H9 (cell line): Measurements from ENCODE around the gene RALGPS2. TPM values are rescaled to one million over a fixed set of nuclear protein-coding genes. Genes with fewer than 3 reads are reported as not detected.

ENCODE experiments used
- DNase-seq: peaks from one replicate; pipeline ENCODE4 v3.0.0-alpha.2; 2017
- H2AFZ ChIP-seq: one replicate; pipeline ENCODE4 v1.6.1; 2013; ENCODE audit warnings: mild to moderate bottlenecking, low read length, control low read depth, moderate library complexity
- H2AK5ac ChIP-seq: 2 replicates; pipeline ENCODE4 v1.6.1; 2013; ENCODE audit warnings: low read length, control low read depth, mixed read lengths; ENCODE audit not compliant: insufficient read length
- H2BK120ac ChIP-seq: one replicate; pipeline ENCODE4 v1.6.1; 2013; ENCODE audit warnings: low read depth, mild to moderate bottlenecking, low read length, control low read depth, inconsistent platforms; ENCODE audit not compliant: poor library complexity, severe bottlenecking
- H2BK12ac ChIP-seq: 2 replicates; pipeline ENCODE4 v1.6.1; 2013; ENCODE audit warnings: low read length, control low read depth, mixed read lengths, low read depth; ENCODE audit not compliant: insufficient read length
- H2BK15ac ChIP-seq: 2 replicates; pipeline ENCODE4 v1.6.1; 2013; ENCODE audit warnings: low read depth, low read length, control low read depth
- H2BK20ac ChIP-seq: one replicate; pipeline ENCODE4 v1.6.1; 2013; ENCODE audit warnings: low read depth, mild to moderate bottlenecking, low read length, control low read depth, inconsistent platforms; ENCODE audit not compliant: poor library complexity, severe bottlenecking
- H2BK5ac ChIP-seq: 2 replicates; pipeline ENCODE4 v1.6.1; 2013; ENCODE audit warnings: low read length, control low read depth, mixed read lengths; ENCODE audit not compliant: insufficient read length
- H3K14ac ChIP-seq: 2 replicates; pipeline ENCODE4 v1.6.1; 2013; ENCODE audit warnings: low read length, control low read depth; ENCODE audit not compliant: insufficient read depth
- H3K18ac ChIP-seq: 2 replicates; pipeline ENCODE4 v1.6.1; 2013; ENCODE audit warnings: low read depth, mild to moderate bottlenecking, mixed read lengths, low read length, control low read depth; ENCODE audit not compliant: insufficient read length
- H3K23ac ChIP-seq: 2 replicates; pipeline ENCODE4 v1.6.1; 2013; ENCODE audit warnings: low read length, control low read depth, mixed read lengths, low read depth; ENCODE audit not compliant: insufficient read length
- H3K23me2 ChIP-seq: 2 replicates; pipeline ENCODE4 v1.6.1; 2013; ENCODE audit warnings: low read depth, mild to moderate bottlenecking, mixed read lengths, low read length, control low read depth; ENCODE audit not compliant: insufficient read length, poor library complexity, severe bottlenecking
- H3K27ac ChIP-seq: 2 replicates; pipeline ENCODE4 v1.5.1; 2013; ENCODE audit warnings: low read length, control low read depth, mixed read lengths, low read depth; ENCODE audit not compliant: insufficient read length
- H3K27me3 ChIP-seq: 2 replicates; pipeline ENCODE4 v1.6.1; 2013; ENCODE audit warnings: low read length, control low read depth, inconsistent platforms; ENCODE audit not compliant: insufficient read depth
- H3K4ac ChIP-seq: 2 replicates; pipeline ENCODE4 v1.6.1; 2013; ENCODE audit warnings: low read depth, mild to moderate bottlenecking, control low read depth, inconsistent platforms, low read length, moderate library complexity
- H3K4me1 ChIP-seq: 2 replicates; pipeline ENCODE4 v1.6.1; 2013; ENCODE audit warnings: low read length, control low read depth, inconsistent platforms; ENCODE audit not compliant: insufficient read depth
- H3K4me2 ChIP-seq: 2 replicates; pipeline ENCODE4 v1.6.1; 2013; ENCODE audit warnings: low read length, control low read depth, mixed read lengths; ENCODE audit not compliant: insufficient read length, insufficient read depth
- H3K56ac ChIP-seq: 2 replicates; pipeline ENCODE4 v1.6.1; 2013; ENCODE audit warnings: low read depth, mild to moderate bottlenecking, mixed read lengths, low read length, control low read depth; ENCODE audit not compliant: insufficient read length
- H3K79me1 ChIP-seq: 2 replicates; pipeline ENCODE4 v1.6.1; 2013; ENCODE audit warnings: low read depth, mild to moderate bottlenecking, moderate library complexity, low read length, control low read depth, inconsistent platforms; ENCODE audit not compliant: insufficient read depth, poor library complexity, severe bottlenecking
- H3K79me2 ChIP-seq: 2 replicates; pipeline ENCODE4 v1.6.1; 2013; ENCODE audit warnings: low read length, control low read depth, inconsistent platforms; ENCODE audit not compliant: insufficient read depth
- H3K9ac ChIP-seq: 2 replicates; pipeline ENCODE4 v1.6.1; 2013; ENCODE audit warnings: low read length, control low read depth, mixed read lengths; ENCODE audit not compliant: insufficient read length; ENCODE audit errors: extremely low read depth
- H3K9me3 ChIP-seq: one replicate; pipeline ENCODE4 v1.6.1; 2013; ENCODE audit warnings: low read depth, low read length, inconsistent platforms; ENCODE audit not compliant: control insufficient read depth
- H3T11ph ChIP-seq: one replicate; pipeline ENCODE4 v1.6.1; 2013; ENCODE audit warnings: mild to moderate bottlenecking, low read length, control low read depth, inconsistent platforms
- H4K20me1 ChIP-seq: one replicate; pipeline ENCODE4 v1.6.1; 2013; ENCODE audit not compliant: control insufficient read depth, insufficient read length, insufficient read depth
- H4K5ac ChIP-seq: 2 replicates; pipeline ENCODE4 v1.6.1; 2013; ENCODE audit warnings: low read depth, mild to moderate bottlenecking, mixed read lengths, low read length, control low read depth; ENCODE audit not compliant: insufficient read length
- H4K8ac ChIP-seq: replicated peaks from 2 replicates; pipeline ENCODE4 v1.6.1; 2013; ENCODE audit warnings: low read length, control low read depth, mixed read lengths, low read depth; ENCODE audit not compliant: insufficient read length
- H4K91ac ChIP-seq: 2 replicates; pipeline ENCODE4 v1.6.1; 2013; ENCODE audit warnings: low read depth, mild to moderate bottlenecking, moderate library complexity, mixed read lengths, low read length, control low read depth; ENCODE audit not compliant: insufficient read length
- H3K27ac Mint-ChIP-seq, 3 experiments: 2 replicates in 2 of 3; 3 replicates in 1 of 3; pipeline ENCODE4 v1.8.0; 2020 to 2021; ENCODE audit warnings: mixed read lengths in 3 of 3, mild to moderate bottlenecking in 1 of 3, moderate library complexity in 1 of 3
- H3K27me3 Mint-ChIP-seq: 2 replicates; pipeline ENCODE4 v1.8.0; 2021; ENCODE audit warnings: low read depth, mild to moderate bottlenecking, moderate library complexity, mixed read lengths
- H3K36me3 Mint-ChIP-seq, 3 experiments: 2 replicates in 2 of 3; 3 replicates in 1 of 3; pipeline ENCODE4 v1.8.0; 2020 to 2021; ENCODE audit warnings: low read depth in 3 of 3, mixed read lengths in 3 of 3; ENCODE audit not compliant: insufficient read depth in 1 of 3
- H3K4me1 Mint-ChIP-seq, 2 experiments: 2 replicates each; pipeline ENCODE4 v1.8.0; 2020; ENCODE audit warnings: mixed read lengths in 2 of 2
- H3K4me3 Mint-ChIP-seq, 2 experiments: 2 replicates in 1 of 2; 3 replicates in 1 of 2; pipeline ENCODE4 v1.8.0; 2020 to 2021; ENCODE audit warnings: mild to moderate bottlenecking in 2 of 2, mixed read lengths in 2 of 2, moderate library complexity in 1 of 2
- H3K9me3 Mint-ChIP-seq, 2 experiments: 2 replicates in 1 of 2; 3 replicates in 1 of 2; pipeline ENCODE4 v1.8.0; 2020; ENCODE audit warnings: mild to moderate bottlenecking in 2 of 2, mixed read lengths in 2 of 2, moderate library complexity in 1 of 2
- CTCF ChIP-seq: fragments of 200-600 bp; sonication (generic); conservative IDR thresholded peaks from 3 replicates; pipeline ENCODE4 v1.8.0; 2021; ENCODE audit warnings: antibody characterized with exemption, mild to moderate bottlenecking
- total RNA-seq: library from RNA; stranded (reverse); gene quantifications from 2 replicates; pipeline ENCODE4 v1.2.1, GENCODE V29; 2021

RALGPS2 gene
- total RNA-seq, 1 experiment from 2014 or later: 32.6 TPM

- Mint-ChIP-seq H3K27me3 (no peaks in the 10 kb centered on the region), H3K4me1 (peaks cover 0 to 2% of the 10 kb centered on the region in 2 experiments; a peak in 1 of 4 replicates), H3K27ac (no peak overlapping the region), H3K36me3 (no peaks in the 10 kb centered on the region), H3K4me3 (no peak overlapping the region), H3K9me3 (no peaks in the 10 kb centered on the region)
- no peak overlapping the region for H2BK20ac ChIP-seq
- no peak overlapping the region for H3K23ac ChIP-seq
- H3K9ac ChIP-seq: no peak overlapping the region
- no peak overlapping the region for H2AK5ac ChIP-seq
- H3K56ac ChIP-seq: no peak overlapping the region
- no peak overlapping the region for H3K18ac ChIP-seq
- H3K23me2 ChIP-seq: no peaks in the 10 kb centered on the region
- no peak overlapping the region for H3K27ac ChIP-seq
- H3T11ph ChIP-seq: no peak overlapping the region
- no peak overlapping the region for H4K8ac ChIP-seq
- TF ChIP-seq CTCF: no peak
- no peaks in the 10 kb centered on the region for H3K79me1 ChIP-seq
- no peak overlapping the region for H2BK15ac ChIP-seq
- no peaks in the 10 kb centered on the region for H4K20me1 ChIP-seq
- H3K14ac ChIP-seq: no peak overlapping the region
- no peak overlapping the region for H3K4me2 ChIP-seq
- no peaks in the 10 kb centered on the region for H3K27me3 ChIP-seq
- H2BK120ac ChIP-seq: no peak overlapping the region
- no peaks in the 10 kb centered on the region for H3K79me2 ChIP-seq
- DNase-seq: no peak
- H2BK5ac ChIP-seq: no peak overlapping the region
- H4K91ac ChIP-seq: no peak overlapping the region
- H2BK12ac ChIP-seq: no peak overlapping the region
- no peaks in the 10 kb centered on the region for H3K4me1 ChIP-seq
- no peak overlapping the region for H2AFZ ChIP-seq
- no peak overlapping the region for H3K4ac ChIP-seq
- H3K9me3 ChIP-seq: no peaks in the 10 kb centered on the region
- H4K5ac ChIP-seq: no peak overlapping the region
These were observed 121.3 kb downstream of the RALGPS2 start for GRCh38 chr1:178846306-178846705.
